Lower lobe of right lung (tissue), 2 donors: Measurements from ENCODE around the gene MFAP3L. TPM values are rescaled to one million over a fixed set of nuclear protein-coding genes. Genes with fewer than 3 reads are reported as not detected.

Experiments
- ATAC-seq, 2 donors: fragments of 200-7000 bp; cut with Tn5 transposase; one replicate each; pipeline ENCODE4 v1.9.1; 2020 to 2022; ENCODE audit warnings: mild to moderate bottlenecking in 2 of 2, moderate library complexity in 2 of 2
- DNase-seq: peaks from one replicate; pipeline ENCODE4 v3.0.0-alpha.2; 2020
- H3K27ac ChIP-seq: fragments of 200-600 bp; one replicate; pipeline ENCODE4 v1.8.0; 2022
- H3K27me3 ChIP-seq: fragments of 200-600 bp; one replicate; pipeline ENCODE4 v1.8.0; 2022; ENCODE audit warnings: low read depth
- H3K36me3 ChIP-seq: fragments of 200-600 bp; one replicate; pipeline ENCODE4 v1.8.0; 2022; ENCODE audit warnings: mild to moderate bottlenecking
- H3K4me1 ChIP-seq: fragments of 200-600 bp; one replicate; pipeline ENCODE4 v1.8.0; 2022
- H3K4me3 ChIP-seq: fragments of 200-600 bp; one replicate; pipeline ENCODE4 v1.8.0; 2022; ENCODE audit warnings: mild to moderate bottlenecking
- H3K9me3 ChIP-seq: fragments of 200-600 bp; one replicate; pipeline ENCODE4 v1.8.0; 2022
- intact Hi-C: fragments of 100-400 bp; cut with DNase I; formaldehyde crosslinking; loops from one replicate; pipeline ENCODE4 v1.11.0; 2022
- total RNA-seq: library from RNA; stranded (reverse); fragmentation: NEBNext Ultra II Directional; extraction: Animal tissue kit (Norgen Biotek cat#: 25700); gene quantifications from one replicate; pipeline ENCODE4 v1.2.1, GENCODE V29; 2021
- TF ChIP-seq, protein P1 (sequence below): fragments of 200-600 bp; IDR thresholded peaks from one replicate; pipeline ENCODE4 v1.8.0; 2022; ENCODE audit warnings: antibody characterized with exemption, mild to moderate bottlenecking
- donor health status: DM: no; HTN: yes; CAD: no; lungs with severe emphysema.

MFAP3L gene
- total RNA-seq, 1 donor from 2014 or later: 7.2 TPM

DNA sequence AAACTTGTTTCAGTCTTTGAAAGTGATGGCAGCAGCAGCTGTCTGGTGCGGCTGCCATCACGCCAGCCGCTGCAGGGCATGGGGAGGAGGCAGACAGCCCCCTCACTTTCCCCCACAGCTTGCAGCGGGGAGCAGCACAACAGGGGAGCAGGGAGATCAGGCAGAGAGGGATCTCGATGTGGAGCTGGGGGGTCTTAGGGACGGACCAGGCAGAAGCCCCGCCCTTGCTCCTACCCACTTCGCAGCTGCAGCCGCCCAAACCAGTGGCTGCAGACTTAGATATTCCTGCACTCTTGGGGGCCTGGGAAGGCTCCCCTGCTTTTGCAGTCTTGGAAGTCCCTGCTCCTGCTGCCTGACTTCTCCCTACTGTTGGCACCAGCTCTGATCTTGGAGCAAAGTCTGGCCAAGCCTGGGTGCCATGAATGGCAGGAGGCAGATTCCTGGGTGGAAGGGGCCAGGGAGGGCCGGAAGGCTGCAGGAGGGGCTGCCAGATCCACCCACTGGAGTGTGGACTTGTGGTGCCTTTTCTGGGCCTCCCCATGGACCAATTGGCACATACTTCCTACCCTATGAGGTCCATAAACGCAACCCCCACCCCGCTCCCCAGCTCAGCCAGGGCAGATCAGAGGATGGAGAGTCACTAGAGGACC is 14.0 kb upstream of the MFAP3L start:
- Histone ChIP-seq H3K4me3 (no peak overlapping the region), H3K36me3 (no peaks in the 10 kb centered on the region), H3K27ac (no peak overlapping the region), H3K27me3 (no peaks in the 10 kb centered on the region), H3K9me3 (no peaks in the 10 kb centered on the region), H3K4me1 (no peaks in the 10 kb centered on the region)
- ATAC-seq (no peak), DNase-seq (no peak)
- intact Hi-C loops: no loop called here
- TF ChIP-seq, protein P1, sequence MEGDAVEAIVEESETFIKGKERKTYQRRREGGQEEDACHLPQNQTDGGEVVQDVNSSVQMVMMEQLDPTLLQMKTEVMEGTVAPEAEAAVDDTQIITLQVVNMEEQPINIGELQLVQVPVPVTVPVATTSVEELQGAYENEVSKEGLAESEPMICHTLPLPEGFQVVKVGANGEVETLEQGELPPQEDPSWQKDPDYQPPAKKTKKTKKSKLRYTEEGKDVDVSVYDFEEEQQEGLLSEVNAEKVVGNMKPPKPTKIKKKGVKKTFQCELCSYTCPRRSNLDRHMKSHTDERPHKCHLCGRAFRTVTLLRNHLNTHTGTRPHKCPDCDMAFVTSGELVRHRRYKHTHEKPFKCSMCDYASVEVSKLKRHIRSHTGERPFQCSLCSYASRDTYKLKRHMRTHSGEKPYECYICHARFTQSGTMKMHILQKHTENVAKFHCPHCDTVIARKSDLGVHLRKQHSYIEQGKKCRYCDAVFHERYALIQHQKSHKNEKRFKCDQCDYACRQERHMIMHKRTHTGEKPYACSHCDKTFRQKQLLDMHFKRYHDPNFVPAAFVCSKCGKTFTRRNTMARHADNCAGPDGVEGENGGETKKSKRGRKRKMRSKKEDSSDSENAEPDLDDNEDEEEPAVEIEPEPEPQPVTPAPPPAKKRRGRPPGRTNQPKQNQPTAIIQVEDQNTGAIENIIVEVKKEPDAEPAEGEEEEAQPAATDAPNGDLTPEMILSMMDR: no peak

DNA sequence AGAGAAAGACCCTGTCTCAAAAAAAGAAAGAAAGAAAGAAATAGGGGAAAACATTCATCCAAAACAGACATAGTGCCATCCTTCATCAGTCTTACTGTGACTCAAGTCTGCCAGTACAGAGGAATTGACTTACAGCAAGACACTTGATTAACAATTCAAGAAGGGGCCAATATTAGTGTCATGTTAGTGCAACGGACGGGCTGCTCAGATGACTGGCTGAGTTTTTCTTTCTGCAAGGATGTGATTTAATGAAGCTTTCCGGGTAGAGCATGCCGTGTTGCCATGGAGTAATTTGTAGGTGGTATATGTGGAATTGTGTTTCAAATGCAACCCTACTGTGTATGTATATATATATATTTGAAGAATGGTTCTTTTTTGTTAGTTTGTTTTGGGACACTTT is 12.6 kb upstream of the MFAP3L start:
- H3K4me1 ChIP-seq: no peaks in the 10 kb centered on the region
- no peak overlapping the region for H3K4me3 ChIP-seq
- DNase-seq (no peak), ATAC-seq (no peak)
- H3K27me3 ChIP-seq: no peaks in the 10 kb centered on the region
- intact Hi-C loops: no loop called here
- no peak overlapping the region for H3K27ac ChIP-seq
- no peaks in the 10 kb centered on the region for H3K36me3 ChIP-seq
- H3K9me3 ChIP-seq: no peaks in the 10 kb centered on the region
- TF ChIP-seq, protein P1: no peak

DNA sequence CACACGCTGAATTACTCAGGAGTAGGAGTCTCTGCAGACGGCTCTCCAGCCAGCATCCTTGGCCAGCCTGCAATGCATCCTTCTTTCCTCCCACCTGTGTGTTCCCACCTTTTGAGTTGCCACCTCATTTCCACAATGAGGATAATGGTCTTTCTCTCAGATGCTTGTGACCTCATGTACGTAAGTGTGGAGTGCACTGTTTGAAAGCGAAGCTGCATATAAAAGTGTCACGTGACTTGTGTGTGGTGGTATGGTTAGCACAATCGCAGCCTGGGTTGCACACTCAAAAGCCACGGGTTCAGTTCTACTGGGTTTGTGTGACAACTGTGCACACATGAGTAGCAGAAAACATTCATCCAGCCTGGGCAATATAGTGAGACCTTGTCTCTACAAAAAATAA is 12.0 kb upstream of the MFAP3L start:
- intact Hi-C loops: no loop called here
- ATAC-seq: no peak
- TF ChIP-seq, protein P1: no peak
- H3K4me1 ChIP-seq: no peaks in the 10 kb centered on the region
- H3K27ac ChIP-seq: no peak overlapping the region
- H3K27me3 ChIP-seq: no peaks in the 10 kb centered on the region
- no peaks in the 10 kb centered on the region for H3K9me3 ChIP-seq
- H3K36me3 ChIP-seq: no peaks in the 10 kb centered on the region
- DNase-seq: no peak
- H3K4me3 ChIP-seq: no peak overlapping the region

DNA sequence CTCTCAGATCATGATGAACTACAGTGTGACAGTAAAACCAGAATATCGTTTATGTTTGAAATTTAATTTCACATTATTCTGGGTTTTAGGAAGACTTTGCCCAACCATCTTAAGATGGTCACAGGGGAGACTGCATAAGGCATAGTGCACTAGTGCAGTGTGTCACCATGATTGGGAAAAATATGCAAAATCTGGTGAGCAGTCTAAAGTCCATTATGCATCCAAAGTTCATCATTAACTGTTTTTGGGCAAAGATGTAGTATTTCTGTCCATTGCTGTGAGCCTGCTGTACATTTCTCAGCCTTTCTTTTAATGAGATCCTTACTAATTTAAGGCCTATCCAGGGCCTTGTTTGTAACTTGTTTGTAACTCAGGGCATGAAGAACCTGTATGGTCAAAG is 11.3 kb upstream of the MFAP3L start:
- H3K4me3 ChIP-seq: no peak overlapping the region
- no peak overlapping the region for H3K27ac ChIP-seq
- no peak for ATAC-seq
- H3K9me3 ChIP-seq: no peaks in the 10 kb centered on the region
- no peak for DNase-seq
- TF ChIP-seq, protein P1: no peak
- H3K4me1 ChIP-seq: no peaks in the 10 kb centered on the region
- H3K36me3 ChIP-seq: no peaks in the 10 kb centered on the region
- intact Hi-C loops: no loop called here
- H3K27me3 ChIP-seq: no peaks in the 10 kb centered on the region

DNA sequence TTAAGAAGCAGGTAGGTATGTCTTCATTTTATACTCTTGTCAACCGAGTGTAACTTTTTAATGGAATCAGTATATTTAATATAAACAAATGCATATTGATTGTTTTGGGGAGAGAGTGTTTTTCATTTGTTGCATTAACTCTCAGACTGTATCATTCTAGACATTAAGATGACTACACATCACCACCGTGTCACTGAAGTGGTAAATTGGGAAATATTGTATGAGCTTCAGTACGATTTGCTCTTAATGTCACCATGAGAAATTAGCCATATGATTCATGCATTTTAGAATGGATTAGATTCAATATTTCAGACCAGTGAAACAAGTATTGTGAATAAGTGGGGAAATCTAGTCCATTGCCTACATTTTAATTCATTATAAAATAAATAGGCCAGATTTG is 9.7 kb upstream of the MFAP3L start:
- intact Hi-C loops: no loop called here
- Histone ChIP-seq H3K4me3 (no peak overlapping the region), H3K9me3 (no peaks in the 10 kb centered on the region), H3K27me3 (no peaks in the 10 kb centered on the region), H3K27ac (no peak overlapping the region), H3K4me1 (no peaks in the 10 kb centered on the region), H3K36me3 (no peaks in the 10 kb centered on the region)
- ATAC-seq (no peak), DNase-seq (no peak)
- TF ChIP-seq, protein P1: no peak
